HG03135 (cell line): ENCODE measurements around the gene VRK3.

ENCODE experiments used
- ATAC-seq: cut with Tn5 transposase; IDR thresholded peaks from one replicate; pipeline ENCODE4 v1.9.1; 2021; ENCODE audit warnings: mild to moderate bottlenecking, moderate library complexity; ENCODE audit not compliant: unreplicated experiment

VRK3 gene

DNA sequence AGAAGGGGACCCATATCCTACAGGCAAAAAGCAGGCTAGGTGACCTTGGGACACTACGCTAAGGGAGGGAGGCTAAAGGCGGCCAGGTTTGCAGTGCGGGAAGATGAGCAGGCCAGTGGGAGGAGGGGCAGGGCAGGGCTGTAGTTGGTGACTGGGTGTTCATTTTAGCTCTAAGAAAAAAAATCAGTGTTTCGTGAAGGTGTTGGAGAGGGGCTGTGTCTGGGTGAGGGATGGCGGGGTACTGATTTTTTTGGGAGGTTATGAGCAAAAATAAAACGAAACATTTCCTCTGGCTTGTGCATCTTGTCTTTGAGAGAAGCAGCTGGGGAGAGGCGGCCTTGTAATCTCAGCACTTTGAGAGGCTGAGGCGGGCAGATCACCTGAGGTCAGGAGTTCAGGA is 91.5 kb downstream of the VRK3 start:
- ATAC-seq: no peak

DNA sequence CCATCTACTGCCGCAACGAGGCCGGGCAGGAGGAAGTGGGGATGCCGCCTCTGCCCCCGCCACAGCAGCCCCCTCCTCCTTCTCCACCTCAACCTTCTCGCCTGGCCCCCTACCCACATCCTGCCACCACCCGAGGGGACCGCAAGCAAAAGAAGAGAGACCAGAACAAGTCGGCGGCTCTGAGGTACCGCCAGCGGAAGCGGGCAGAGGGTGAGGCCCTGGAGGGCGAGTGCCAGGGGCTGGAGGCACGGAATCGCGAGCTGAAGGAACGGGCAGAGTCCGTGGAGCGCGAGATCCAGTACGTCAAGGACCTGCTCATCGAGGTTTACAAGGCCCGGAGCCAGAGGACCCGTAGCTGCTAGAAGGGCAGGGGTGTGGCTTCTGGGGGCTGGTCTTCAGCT is 92.4 kb downstream of the VRK3 start:
- ATAC-seq: no peak

DNA sequence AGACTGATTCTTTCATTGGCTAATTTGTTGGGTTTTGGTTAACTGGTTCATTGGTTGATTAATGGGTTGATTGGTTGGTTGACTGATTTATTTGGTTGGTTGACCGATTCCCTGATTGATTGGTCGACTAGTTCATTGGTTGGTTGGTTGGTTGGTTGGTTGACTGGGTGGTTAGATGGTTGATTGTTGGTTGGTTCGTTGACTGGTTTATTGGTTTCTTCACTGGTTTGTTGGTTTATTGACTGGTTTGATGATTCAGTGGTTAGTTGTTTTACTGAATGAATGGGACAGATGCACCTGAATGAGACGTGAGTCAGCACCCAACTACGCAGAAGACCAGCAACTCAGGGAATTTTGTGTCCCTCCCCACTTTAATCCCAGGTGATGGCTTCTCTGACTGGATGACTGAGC is 93.1 kb downstream of the VRK3 start:
- ATAC-seq: no peak

DNA sequence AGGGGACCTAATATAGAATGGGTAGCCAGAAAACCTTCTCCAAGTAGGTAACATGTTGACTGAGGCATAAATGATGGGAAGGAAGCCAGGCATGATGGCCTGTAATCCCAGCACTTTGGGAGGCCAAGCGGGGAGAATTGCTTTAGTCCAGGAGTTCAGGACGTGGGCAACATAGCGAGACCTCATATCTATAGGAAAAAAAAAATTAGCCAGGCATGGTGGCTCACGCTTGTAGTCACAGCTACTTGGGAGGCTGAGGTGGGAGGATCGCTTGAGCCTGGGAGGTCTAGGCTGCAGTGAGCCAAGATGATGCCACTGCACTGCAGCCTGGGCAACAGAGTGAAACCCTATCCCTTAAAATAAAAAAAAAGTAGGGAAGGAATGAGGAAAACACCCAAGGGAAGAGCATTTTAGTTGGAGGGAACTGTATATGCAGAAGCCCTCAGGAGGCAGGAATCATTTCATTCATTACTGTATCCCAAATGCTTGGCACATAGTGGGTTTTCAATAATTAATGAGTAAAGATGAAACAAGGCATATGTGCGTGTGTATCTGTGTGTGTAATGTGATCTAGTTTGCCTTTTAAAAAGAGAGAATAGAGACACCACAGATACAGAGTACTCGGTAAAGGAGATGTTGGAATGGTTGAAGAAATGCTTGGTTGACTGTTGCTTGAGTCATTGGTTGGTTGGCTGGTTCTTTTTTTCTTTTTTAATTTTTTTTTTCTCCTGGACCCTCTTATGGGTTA is 93.7 kb downstream of the VRK3 start:
- ATAC-seq: no peak

DNA sequence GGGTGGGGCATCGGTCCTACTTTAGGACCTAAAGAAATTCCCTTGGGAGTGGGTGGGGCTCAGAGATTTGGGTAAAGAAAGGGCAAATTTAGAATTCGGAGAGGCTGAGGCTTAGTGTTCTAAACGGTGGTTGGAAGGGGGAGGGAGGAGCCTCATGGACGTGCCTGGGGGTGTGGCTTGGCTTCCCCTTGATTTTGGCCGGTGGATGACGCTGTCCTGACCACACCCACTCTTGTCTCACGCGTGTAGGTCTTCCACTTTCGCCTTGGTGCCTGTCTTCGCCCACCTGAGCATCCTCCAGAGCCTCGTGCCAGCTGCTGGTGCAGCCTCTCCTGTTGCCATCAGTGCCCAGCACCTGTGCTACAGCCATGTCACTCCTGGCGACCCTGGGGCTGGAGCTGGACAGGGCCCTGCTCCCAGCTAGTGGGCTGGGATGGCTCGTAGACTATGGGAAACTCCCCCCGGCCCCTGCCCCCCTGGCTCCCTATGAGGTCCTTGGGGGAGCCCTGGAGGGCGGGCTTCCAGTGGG is 94.6 kb downstream of the VRK3 start:
- ATAC-seq: no peak

DNA sequence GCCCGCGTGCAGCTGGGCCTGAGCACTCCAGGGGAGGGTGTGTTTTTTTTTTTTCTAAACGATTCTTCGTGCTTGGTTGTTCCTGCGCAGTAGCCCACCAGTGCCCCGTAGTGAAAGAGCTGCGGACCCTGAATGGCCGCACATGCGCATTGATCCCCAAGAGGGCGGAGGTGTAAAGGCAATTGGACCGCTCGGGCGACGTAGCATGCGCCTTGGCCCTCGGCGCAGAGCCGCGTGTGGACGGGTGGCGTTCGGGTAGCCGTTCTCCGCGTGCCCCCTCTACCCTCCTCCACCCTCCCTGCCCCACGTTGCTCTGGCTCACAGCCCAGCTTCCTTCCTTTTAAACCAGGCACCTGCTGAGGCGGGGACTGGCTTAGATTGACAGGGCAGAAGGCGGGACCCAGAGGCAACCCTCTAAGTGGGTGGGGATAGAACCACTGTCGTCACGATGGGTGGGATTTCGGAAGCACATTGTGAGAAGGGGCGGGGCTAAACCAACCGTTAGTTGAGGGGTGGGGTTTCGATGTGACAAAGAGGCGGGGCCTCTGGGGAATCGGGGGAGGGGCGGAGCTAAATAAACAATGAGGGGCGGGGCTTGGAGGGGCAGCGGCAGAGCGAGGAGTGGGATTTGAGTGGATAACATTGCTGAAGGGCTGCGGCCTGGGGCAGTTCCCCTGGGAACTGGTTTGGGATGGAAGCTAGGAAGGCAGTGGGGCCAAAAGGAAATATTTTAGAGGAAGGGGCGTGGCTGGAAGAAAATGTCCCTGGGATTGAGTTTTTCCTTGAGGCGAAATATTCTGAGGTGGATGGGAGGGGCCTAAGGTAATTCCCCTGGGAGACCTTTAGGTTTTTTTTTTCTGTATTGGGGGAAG is 95.3 kb downstream of the VRK3 start:
- peak; percentile 72 for ATAC-seq

DNA sequence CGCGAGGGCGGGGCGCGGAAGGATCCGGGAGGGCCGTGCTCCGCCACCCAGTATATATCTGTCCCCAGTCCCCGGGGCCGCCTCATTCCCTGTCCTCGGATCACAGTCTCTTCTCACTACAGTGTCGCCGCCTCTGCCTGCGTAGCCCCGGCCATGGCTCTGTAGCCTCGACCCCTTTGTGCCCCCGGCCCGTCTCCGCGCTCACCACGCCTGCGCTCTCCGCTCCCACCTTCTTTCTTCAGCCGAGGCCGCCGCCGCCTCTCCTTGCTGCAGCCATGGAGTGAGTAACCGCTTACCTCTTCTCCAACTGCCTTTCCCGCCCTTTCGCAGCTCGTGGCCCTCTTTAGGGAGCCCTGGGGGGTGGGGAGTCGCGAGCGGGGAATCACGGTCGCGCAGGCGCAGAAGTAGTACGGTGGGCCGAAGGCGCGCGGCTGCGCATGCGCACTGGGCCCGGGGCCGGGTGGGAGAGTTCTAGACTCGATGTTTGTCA is 96.0 kb downstream of the VRK3 start, which contains the start of the genes ATF5 and NUP62:
Gene ATF5 (plus strand): TSS at position 85 of the 490 bp plus-strand sequence. CDS start 1,646 bp downstream, outside the sequence.
Gene NUP62 (minus strand): TSS at position 384 of the 490 bp plus-strand sequence. CDS start 19,697 bp downstream, outside the sequence.
- peak; percentile 41 for ATAC-seq

DNA sequence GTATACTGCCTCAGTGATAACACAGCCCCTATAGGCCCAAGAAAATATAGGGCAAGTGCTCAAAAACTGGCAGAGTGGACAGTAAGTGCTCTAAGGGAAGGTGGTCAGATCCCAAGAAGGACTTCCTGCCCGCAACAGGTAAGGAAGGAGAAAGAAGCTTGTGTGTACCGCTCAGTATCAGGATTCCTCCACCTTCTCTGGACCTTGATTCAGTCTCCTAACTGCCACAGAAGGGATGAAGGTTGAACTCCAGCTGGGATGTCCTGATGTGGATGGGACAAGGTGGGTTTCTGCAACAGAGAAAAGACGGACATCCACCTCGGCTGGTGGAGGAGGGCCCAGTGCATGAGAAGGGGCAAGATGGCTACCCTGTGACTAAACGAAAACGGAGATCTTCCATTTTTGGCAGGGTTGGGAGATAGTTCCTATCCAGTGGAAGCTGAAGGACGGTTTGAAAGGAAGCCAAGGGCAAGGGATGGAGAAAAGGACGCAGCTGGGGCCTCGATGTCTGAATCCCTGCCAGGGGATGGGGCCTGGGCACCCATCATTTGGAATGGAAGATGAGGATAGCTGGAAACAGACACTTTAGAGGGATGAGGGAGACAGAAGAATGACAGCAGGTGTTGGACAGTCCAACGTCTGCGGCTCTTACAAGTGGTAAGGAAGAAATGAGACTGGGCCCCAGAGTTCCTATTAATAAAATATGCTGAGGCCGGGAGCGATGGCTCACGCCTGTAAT is 97.5 kb downstream of the VRK3 start:
- ATAC-seq: no peak

DNA sequence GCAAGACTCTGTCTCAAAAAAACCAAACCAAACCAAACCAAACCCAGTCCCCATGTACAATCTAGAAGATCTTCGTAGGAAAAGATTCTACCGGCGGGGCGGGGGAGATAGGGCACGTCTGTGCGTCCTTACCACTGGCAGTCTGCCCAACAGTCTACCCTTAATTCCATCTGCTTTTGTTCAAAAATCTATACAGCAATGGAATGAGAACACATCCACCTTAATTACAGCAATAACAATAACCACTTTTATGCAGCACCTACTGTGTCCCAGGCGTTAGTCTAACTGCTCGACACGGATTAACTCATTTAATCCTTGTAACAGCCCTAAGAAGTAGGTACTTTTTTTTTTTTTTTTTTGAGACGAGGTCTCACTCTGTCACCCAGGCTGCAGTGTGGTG is 98.7 kb downstream of the VRK3 start:
- no peak for ATAC-seq
